ENCODE data around the gene SLC35G1.

The SLC35G1 gene

GRCh38 chr10:93893646-93894515, at the start of gene SLC35G1:
Gene SLC35G1, plus strand, starts transcription at chr10:93893978. Its CDS starts 56 bp downstream, at chr10:93894034.
- DNase-seq, result peak; percentile 76

GRCh38 chr10:93844979-93845626, 48.7 kb upstream of the SLC35G1 start:
- no peak for DNase-seq

- no peak for DNase-seq
Observed at GRCh38 chr10:93849593-93849992, 44.2 kb upstream of the SLC35G1 start.

GRCh38 chr10:93850031-93851015, 43.5 kb upstream of the SLC35G1 start:
- DNase-seq, result no peak

GRCh38 chr10:93851169-93851568, 42.6 kb upstream of the SLC35G1 start:
- DNase-seq, result no peak

GRCh38 chr10:93852476-93853095, 41.2 kb upstream of the SLC35G1 start:
- DNase-seq, result no peak

GRCh38 chr10:93854975-93855374, 38.8 kb upstream of the SLC35G1 start:
- DNase-seq, result no peak

GRCh38 chr10:93856349-93857145, 37.2 kb upstream of the SLC35G1 start:
- no peak for DNase-seq

GRCh38 chr10:93859049-93859655, 34.6 kb upstream of the SLC35G1 start:
- no peak for DNase-seq

- no peak for DNase-seq
Observed at GRCh38 chr10:93861825-93862224, 32.0 kb upstream of the SLC35G1 start.

- no peak for DNase-seq
Observed at GRCh38 chr10:93865794-93866425, 27.9 kb upstream of the SLC35G1 start.

- no peak for DNase-seq
Observed at GRCh38 chr10:93867525-93867924, 26.3 kb upstream of the SLC35G1 start.

- no peak for DNase-seq
Observed at GRCh38 chr10:93871671-93872204, 22.0 kb upstream of the SLC35G1 start.

GRCh38 chr10:93872375-93873158, 21.2 kb upstream of the SLC35G1 start:
- no peak for DNase-seq

GRCh38 chr10:93873420-93874115, 20.2 kb upstream of the SLC35G1 start:
- DNase-seq, result no peak

- DNase-seq, result no peak
Observed at GRCh38 chr10:93874309-93875031, 19.3 kb upstream of the SLC35G1 start.

- no peak for DNase-seq
Observed at GRCh38 chr10:93875032-93875358, 18.8 kb upstream of the SLC35G1 start.

- no peak for DNase-seq
Observed at GRCh38 chr10:93876381-93876780, 17.4 kb upstream of the SLC35G1 start.
